Activated naive CD4-positive, alpha-beta T cell treated with anti-CD3 and anti-CD28 coated beads for 36 hours (primary cell): ENCODE data around the gene FBRSL1. TPM values are rescaled to one million over a fixed set of nuclear protein-coding genes. Genes with fewer than 3 reads are reported as not detected.

Experiments used
- CTCF ChIA-PET: fragments of 350-600 bp; sonication (Branson Sonifier 250); formaldehyde crosslinking; loops from one replicate; lab custom pipeline; 2021; ENCODE audit warnings: antibody characterized with exemption; lab: Charles Lee
- DNase-seq: peaks from one replicate; pipeline ENCODE4 v3.0.0-alpha.2; 2020
- H3K27ac Mint-ChIP-seq: one replicate; pipeline ENCODE4 v1.8.0; 2021; ENCODE audit warnings: mild to moderate bottlenecking, mixed read lengths
- H3K27me3 Mint-ChIP-seq: one replicate; pipeline ENCODE4 v1.8.0; 2021; ENCODE audit warnings: low read depth, mixed read lengths
- H3K36me3 Mint-ChIP-seq: one replicate; pipeline ENCODE4 v1.8.0; 2021; ENCODE audit warnings: low read depth, mixed read lengths
- H3K4me1 Mint-ChIP-seq: one replicate; pipeline ENCODE4 v1.8.0; 2021; ENCODE audit warnings: low read depth, mixed read lengths
- H3K4me3 Mint-ChIP-seq: one replicate; pipeline ENCODE4 v1.8.0; 2021; ENCODE audit warnings: mild to moderate bottlenecking, moderate library complexity, mixed read lengths
- H3K9me3 Mint-ChIP-seq: one replicate; pipeline ENCODE4 v1.8.0; 2021; ENCODE audit warnings: mixed read lengths
- intact Hi-C: fragments of 100-400 bp; cut with micrococcal nuclease; formaldehyde crosslinking; loops from one replicate; pipeline ENCODE4 v1.15.1; 2023
- total RNA-seq, 2 experiments: library from RNA; stranded (reverse); gene quantifications; one replicate each; pipeline ENCODE4 v1.2.3, GENCODE V29; 2021

The FBRSL1 gene
- total RNA-seq, 2 experiments from 2014 or later = 35.1 to 36.3 TPM

GRCh38 chr12:132476421-132476820 is 13.5 kb upstream of the FBRSL1 start:
- Mint-ChIP-seq H3K4me1 (peaks cover 28% of the 10 kb centered on the region), H3K4me3 (peak overlapping the region; percentile 46), H3K9me3 (no peaks in the 10 kb centered on the region), H3K27me3 (no peaks in the 10 kb centered on the region), H3K27ac (no peak overlapping the region), H3K36me3 (no peaks in the 10 kb centered on the region)
- intact Hi-C loops = loop anchor here (1.0 kb wide), 1 partner anchor 12 kb away; no protein-coding TSS in a partner anchor
- DNase-seq = no peak
- CTCF ChIA-PET = no interaction called here

- intact Hi-C loops = no loop called here
- Mint-ChIP-seq H3K4me3 (no peak overlapping the region), H3K27me3 (no peaks in the 10 kb centered on the region), H3K36me3 (no peaks in the 10 kb centered on the region), H3K27ac (no peak overlapping the region), H3K4me1 (peaks cover 26% of the 10 kb centered on the region), H3K9me3 (no peaks in the 10 kb centered on the region)
- no peak for DNase-seq
- CTCF ChIA-PET = no interaction called here
Observed at GRCh38 chr12:132477017-132477702, 12.8 kb upstream of the FBRSL1 start.

GRCh38 chr12:132477703-132478432 is 12.1 kb upstream of the FBRSL1 start:
- Mint-ChIP-seq H3K4me1 (peaks cover 26% of the 10 kb centered on the region), H3K36me3 (no peaks in the 10 kb centered on the region), H3K27me3 (no peaks in the 10 kb centered on the region), H3K4me3 (no peak overlapping the region), H3K27ac (no peak overlapping the region), H3K9me3 (no peaks in the 10 kb centered on the region)
- CTCF ChIA-PET = interaction anchor here (0.7 kb wide), 1 partner anchor 15 kb away, joined by 3 read pairs; no protein-coding TSS in a partner anchor
- DNase-seq = no peak
- intact Hi-C loops = no loop called here

GRCh38 chr12:132478433-132478803 is 11.5 kb upstream of the FBRSL1 start:
- intact Hi-C loops = no loop called here
- Mint-ChIP-seq H3K4me3 (no peak overlapping the region), H3K36me3 (no peaks in the 10 kb centered on the region), H3K27ac (no peak overlapping the region), H3K9me3 (no peaks in the 10 kb centered on the region), H3K27me3 (no peaks in the 10 kb centered on the region), H3K4me1 (peaks cover 26% of the 10 kb centered on the region)
- no peak for DNase-seq
- CTCF ChIA-PET = interaction anchor here (0.7 kb wide), 1 partner anchor 16 kb away, joined by 3 read pairs; no protein-coding TSS in a partner anchor

GRCh38 chr12:132478845-132479244 is 11.1 kb upstream of the FBRSL1 start:
- peaks cover 26% of the 10 kb centered on the region for H3K4me1 Mint-ChIP-seq
- H3K4me3 Mint-ChIP-seq = no peak overlapping the region
- H3K9me3 Mint-ChIP-seq = no peaks in the 10 kb centered on the region
- H3K36me3 Mint-ChIP-seq = no peaks in the 10 kb centered on the region
- intact Hi-C loops = no loop called here
- DNase-seq = no peak
- no peak overlapping the region for H3K27ac Mint-ChIP-seq
- CTCF ChIA-PET = no interaction called here
- H3K27me3 Mint-ChIP-seq = no peaks in the 10 kb centered on the region

- intact Hi-C loops = no loop called here
- no peak overlapping the region for H3K27ac Mint-ChIP-seq
- no peaks in the 10 kb centered on the region for H3K9me3 Mint-ChIP-seq
- DNase-seq = no peak
- peaks cover 26% of the 10 kb centered on the region for H3K4me1 Mint-ChIP-seq
- CTCF ChIA-PET = no interaction called here
- H3K27me3 Mint-ChIP-seq = no peaks in the 10 kb centered on the region
- no peak overlapping the region for H3K4me3 Mint-ChIP-seq
- no peaks in the 10 kb centered on the region for H3K36me3 Mint-ChIP-seq
Observed at GRCh38 chr12:132479291-132479690, 10.7 kb upstream of the FBRSL1 start.

- intact Hi-C loops = no loop called here
- CTCF ChIA-PET = no interaction called here
Observed at GRCh38 chr12:132479938-132480622, 9.9 kb upstream of the FBRSL1 start.

GRCh38 chr12:132480623-132481132 is 9.3 kb upstream of the FBRSL1 start:
- H3K27me3 Mint-ChIP-seq = no peaks in the 10 kb centered on the region
- CTCF ChIA-PET = no interaction called here
- no peaks in the 10 kb centered on the region for H3K9me3 Mint-ChIP-seq
- no peak overlapping the region for H3K27ac Mint-ChIP-seq
- H3K4me3 Mint-ChIP-seq = no peak overlapping the region
- no peak for DNase-seq
- no peaks in the 10 kb centered on the region for H3K36me3 Mint-ChIP-seq
- H3K4me1 Mint-ChIP-seq = peaks cover 23% of the 10 kb centered on the region
- intact Hi-C loops = no loop called here

More at GRCh38 chr12:132479938-132480622, 9.9 kb upstream of the FBRSL1 start:
- no peak for DNase-seq
- H3K27ac Mint-ChIP-seq = no peak overlapping the region
- H3K27me3 Mint-ChIP-seq = no peaks in the 10 kb centered on the region
- no peak overlapping the region for H3K4me3 Mint-ChIP-seq
- H3K36me3 Mint-ChIP-seq = no peaks in the 10 kb centered on the region
- H3K4me1 Mint-ChIP-seq = peaks cover 26% of the 10 kb centered on the region
- no peaks in the 10 kb centered on the region for H3K9me3 Mint-ChIP-seq

GRCh38 chr12:132481345-132481744 is 8.6 kb upstream of the FBRSL1 start:
- Mint-ChIP-seq H3K27ac (no peak overlapping the region), H3K9me3 (no peaks in the 10 kb centered on the region), H3K4me1 (peaks cover 17% of the 10 kb centered on the region), H3K27me3 (no peaks in the 10 kb centered on the region), H3K4me3 (no peak overlapping the region), H3K36me3 (no peaks in the 10 kb centered on the region)
- DNase-seq = no peak
- intact Hi-C loops = no loop called here
- CTCF ChIA-PET = no interaction called here

- H3K9me3 Mint-ChIP-seq = no peaks in the 10 kb centered on the region
- DNase-seq = no peak
- no peaks in the 10 kb centered on the region for H3K36me3 Mint-ChIP-seq
- H3K27me3 Mint-ChIP-seq = no peaks in the 10 kb centered on the region
- intact Hi-C loops = no loop called here
- CTCF ChIA-PET = no interaction called here
- H3K4me1 Mint-ChIP-seq = peaks cover 12% of the 10 kb centered on the region
- H3K27ac Mint-ChIP-seq = no peak overlapping the region
- no peak overlapping the region for H3K4me3 Mint-ChIP-seq
Observed at GRCh38 chr12:132481771-132482745, 7.9 kb upstream of the FBRSL1 start.

- H3K9me3 Mint-ChIP-seq = no peaks in the 10 kb centered on the region
- DNase-seq = no peak
- H3K27ac Mint-ChIP-seq = no peak overlapping the region
- intact Hi-C loops = no loop called here
- no peaks in the 10 kb centered on the region for H3K27me3 Mint-ChIP-seq
- H3K4me3 Mint-ChIP-seq = no peak overlapping the region
- H3K4me1 Mint-ChIP-seq = peaks cover 13% of the 10 kb centered on the region
- no peaks in the 10 kb centered on the region for H3K36me3 Mint-ChIP-seq
- CTCF ChIA-PET = no interaction called here
Observed at GRCh38 chr12:132482771-132483170, 7.2 kb upstream of the FBRSL1 start.
